Stimulated activated CD8-positive, alpha-beta memory T cell treated with anti-CD3 and anti-CD28 coated beads, Interleukin-15, amount 100 ng/mL, for 4 hours (primary cell): ENCODE data around the gene TMEM167B.
"Not testable (repeated sequence)": the region's sequence is repeated elsewhere in the genome, so short reads cannot be mapped to it uniquely, and the experiment has no call there.

ENCODE experiments used
- DNase-seq, 2 donors: peaks; one replicate each; pipeline ENCODE4 v3.0.0-alpha.2; 2020; ENCODE audit warnings: low read depth in 2 of 2

TMEM167B gene

GRCh38 chr1:109113590-109114341 lies 23.2 kb downstream of the TMEM167B start, which contains the start of gene ELAPOR1:
ELAPOR1 (plus strand) TSS chr1:109114115; CDS start chr1:109114184, 69 bp downstream.
- DNase-seq = peak; percentile 85 to 92

- no peak for DNase-seq
These were observed 23.7 kb downstream of the TMEM167B start for GRCh38 chr1:109114342-109114674.

DNA sequence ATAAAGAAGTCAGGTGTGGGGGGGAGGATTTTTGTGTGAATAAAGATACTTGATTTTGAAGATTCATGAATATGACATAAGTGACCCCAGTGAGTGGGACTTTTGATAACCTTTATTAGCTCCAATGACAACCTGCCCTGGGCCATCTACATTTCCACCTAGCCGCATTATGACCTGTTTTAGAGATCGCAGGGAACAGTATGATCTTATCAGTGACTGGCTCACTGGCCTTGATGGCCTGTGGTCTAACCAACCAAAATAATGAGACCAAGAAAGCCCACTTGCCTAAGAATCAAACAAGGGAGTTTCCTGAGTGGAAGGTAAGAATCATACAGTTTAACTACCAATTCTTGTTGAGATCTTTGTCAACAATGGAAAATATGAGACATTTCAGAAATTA lies 25.1 kb downstream of the TMEM167B start:
- DNase-seq = no peak

DNA sequence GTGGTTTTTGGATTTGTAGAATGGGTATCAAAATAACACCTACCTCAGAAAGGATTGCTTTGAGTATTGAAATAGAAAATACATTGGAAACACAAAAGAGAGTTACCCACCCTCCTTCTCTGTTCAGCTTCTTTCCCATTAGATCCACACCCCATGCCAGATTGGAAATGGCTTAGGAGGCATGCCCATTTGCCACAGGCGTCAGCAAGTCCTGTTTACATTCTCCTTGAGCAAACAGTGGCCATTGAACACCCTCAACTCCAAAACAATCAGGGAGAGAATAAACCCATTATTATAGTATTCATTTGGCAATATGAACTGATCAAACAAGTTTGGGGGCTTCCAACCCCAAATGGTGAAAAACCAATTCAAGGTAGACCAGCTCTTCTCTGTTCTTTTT lies 25.7 kb downstream of the TMEM167B start:
- DNase-seq = no peak

- DNase-seq = no peak
These were observed 27.5 kb downstream of the TMEM167B start for GRCh38 chr1:109118089-109118488.

- no peak for DNase-seq
These were observed 29.8 kb downstream of the TMEM167B start for GRCh38 chr1:109120356-109120755.

GRCh38 chr1:109131059-109131458 lies 40.5 kb downstream of the TMEM167B start:
- DNase-seq = no peak

- no peak for DNase-seq
These were observed 41.2 kb downstream of the TMEM167B start for GRCh38 chr1:109131800-109132199.

GRCh38 chr1:109133002-109133706 lies 42.6 kb downstream of the TMEM167B start:
- no peak for DNase-seq

GRCh38 chr1:109133815-109134214 lies 43.3 kb downstream of the TMEM167B start:
- DNase-seq = no peak

- DNase-seq = no peak
These were observed 43.9 kb downstream of the TMEM167B start for GRCh38 chr1:109134423-109134822.

DNA sequence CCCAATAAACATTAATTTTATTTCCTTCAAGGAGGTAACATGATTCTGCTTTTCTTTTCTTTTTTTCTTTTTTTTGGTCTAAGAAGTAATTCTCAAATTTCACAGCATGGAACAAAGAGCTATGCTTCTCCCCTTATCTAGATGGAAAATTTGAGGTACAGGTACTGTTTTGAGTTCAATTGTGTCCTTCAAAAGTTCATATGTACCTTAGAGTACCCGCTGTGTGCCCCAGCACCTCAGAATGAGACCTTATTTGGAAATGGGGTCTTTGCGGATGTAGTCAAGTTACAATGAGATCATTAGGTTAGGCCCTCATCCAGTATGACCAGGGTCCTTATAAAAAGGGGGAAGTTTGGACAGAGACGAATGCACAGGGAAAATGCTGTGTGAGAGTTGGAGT lies 45.4 kb downstream of the TMEM167B start:
- DNase-seq = no peak

DNA sequence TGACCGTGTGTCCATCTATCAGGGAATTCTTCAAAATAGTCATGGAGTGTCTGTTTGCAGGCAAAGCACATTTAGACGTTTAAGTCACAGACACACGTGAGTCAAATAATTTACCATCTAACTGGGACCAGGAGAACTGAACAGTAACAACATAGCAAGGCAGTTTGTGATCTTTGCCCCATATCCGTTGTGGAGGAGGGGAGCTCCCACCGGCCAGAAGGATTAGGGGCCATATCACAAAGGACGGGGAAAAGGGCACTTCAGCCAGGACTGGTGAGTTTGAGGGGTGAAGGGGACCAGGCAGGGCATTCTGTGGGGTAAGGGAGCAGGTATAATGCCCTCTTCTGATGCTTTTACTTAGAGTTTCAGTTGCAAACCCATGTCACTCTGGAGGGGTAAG lies 46.2 kb downstream of the TMEM167B start:
- DNase-seq = no peak

DNA sequence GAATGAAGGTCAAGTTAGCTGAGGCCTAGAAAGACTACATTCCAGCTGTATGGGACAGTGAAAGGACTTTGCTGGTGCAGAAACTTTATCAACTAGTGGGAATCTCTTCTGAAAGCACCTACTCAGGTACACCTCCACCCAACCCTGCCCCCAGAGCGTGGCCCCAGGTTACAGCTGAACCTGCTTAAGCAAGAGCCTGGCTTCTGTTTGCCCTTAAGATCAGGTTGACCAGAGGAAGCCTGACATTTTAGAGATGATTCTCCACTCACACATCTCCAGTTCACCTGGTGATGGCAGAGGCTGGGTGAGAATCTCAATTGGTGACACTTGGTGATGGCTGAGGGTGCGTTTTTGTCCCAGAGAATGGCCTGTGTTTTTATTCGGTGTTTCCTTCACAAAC lies 47.4 kb downstream of the TMEM167B start:
- no peak for DNase-seq

GRCh38 chr1:109138358-109138757 lies 47.8 kb downstream of the TMEM167B start:
- DNase-seq = no peak

GRCh38 chr1:109140392-109140791 lies 49.8 kb downstream of the TMEM167B start:
- no peak for DNase-seq

DNA sequence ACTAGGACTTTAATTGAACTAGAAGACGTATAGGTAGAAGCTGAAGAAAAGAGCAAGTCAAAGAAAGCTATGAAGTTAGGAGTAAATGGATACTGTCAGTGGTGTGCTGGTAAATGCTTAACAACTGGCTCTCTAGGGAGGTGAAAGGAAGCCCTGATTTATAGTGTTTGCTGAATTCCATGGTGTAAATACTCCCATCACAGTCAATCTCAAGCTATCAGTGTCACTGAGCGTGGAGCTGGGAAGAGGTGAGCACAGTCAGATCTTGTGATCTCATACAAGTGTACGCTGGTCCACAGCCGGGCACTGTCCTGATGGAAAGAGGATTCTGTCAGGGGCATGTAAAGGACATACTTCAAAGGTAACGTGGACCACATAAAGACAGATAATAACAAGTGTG lies 51.7 kb downstream of the TMEM167B start:
- DNase-seq = no peak

DNA sequence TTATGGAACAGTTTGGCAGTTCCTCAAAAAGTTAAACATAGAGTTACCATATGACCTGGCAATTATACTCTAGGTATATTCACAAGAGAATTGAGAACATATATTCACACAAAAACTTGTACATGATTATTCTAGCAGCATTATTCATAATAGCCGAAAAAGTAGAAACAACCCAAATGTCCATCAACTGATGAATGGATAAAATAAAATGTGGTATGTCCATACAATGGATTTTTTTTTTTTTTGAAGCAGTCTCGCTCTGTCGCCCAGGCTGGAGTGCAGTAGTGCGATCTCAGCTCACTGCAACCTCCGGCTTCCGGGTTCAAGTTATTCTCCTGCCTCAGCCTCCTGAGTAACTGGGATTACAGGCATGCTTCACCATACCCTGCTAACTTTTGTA lies 52.2 kb downstream of the TMEM167B start:
- DNase-seq = not testable (repeated sequence)
